PFSK-1 (cell line): ENCODE measurements around the gene FAR2.

ENCODE experiments used
- FOXP2 ChIP-seq: optimal IDR thresholded peaks from 2 replicates; pipeline ENCODE3; 2011; ENCODE audit warnings: borderline replicate concordance, control low read depth, inconsistent platforms; ENCODE audit not compliant: insufficient read depth; ENCODE audit errors: extremely low read length, extremely low read depth
- POLR2AphosphoS5 ChIP-seq: IDR thresholded peaks from 2 replicates; pipeline ENCODE4 v1.6.1; 2012; ENCODE audit warnings: low read depth, mild to moderate bottlenecking, control low read depth, low read length, moderate library complexity
- REST ChIP-seq, 2 experiments: IDR thresholded peaks; 2 replicates each; pipeline versions ENCODE4 v1.6.1 to v1.8.0; 2011 to 2012; ENCODE audit warnings: low read depth in 2 of 2, low read length in 2 of 2, control low read depth in 1 of 2, inconsistent platforms in 1 of 2, mild to moderate bottlenecking in 1 of 2, moderate library complexity in 1 of 2; ENCODE audit not compliant: insufficient read depth in 1 of 2
- SIN3A ChIP-seq: IDR thresholded peaks from 2 replicates; pipeline ENCODE4 v1.6.1; 2012; ENCODE audit warnings: mild to moderate bottlenecking, low read length, moderate library complexity, borderline replicate concordance; ENCODE audit not compliant: insufficient read depth
- TAF1 ChIP-seq: IDR thresholded peaks from 2 replicates; pipeline ENCODE4 v1.6.1; 2012; ENCODE audit warnings: low read length, control low read depth, borderline replicate concordance; ENCODE audit not compliant: insufficient read depth

- TF ChIP-seq REST (IDR thresholded peaks at IDR 0.05; ENCODE audit: insufficient read depth in 1 of 2, low read depth in 2 of 2, low read length in 2 of 2): no peak
- TF ChIP-seq FOXP2: no peak
- no peak for TF ChIP-seq POLR2AphosphoS5
- no peak for TF ChIP-seq SIN3A
- no peak for TF ChIP-seq TAF1
These were observed 71.7 kb downstream of the FAR2 start for GRCh38 chr12:29220632-29221336.
